GM18909 (cell line): ENCODE data around the gene PJA1.

Experiments used
- ATAC-seq: cut with Tn5 transposase; IDR thresholded peaks from one replicate; pipeline ENCODE4 v1.9.1; 2021; ENCODE audit warnings: mild to moderate bottlenecking; ENCODE audit not compliant: unreplicated experiment, poor library complexity

Gene PJA1

DNA sequence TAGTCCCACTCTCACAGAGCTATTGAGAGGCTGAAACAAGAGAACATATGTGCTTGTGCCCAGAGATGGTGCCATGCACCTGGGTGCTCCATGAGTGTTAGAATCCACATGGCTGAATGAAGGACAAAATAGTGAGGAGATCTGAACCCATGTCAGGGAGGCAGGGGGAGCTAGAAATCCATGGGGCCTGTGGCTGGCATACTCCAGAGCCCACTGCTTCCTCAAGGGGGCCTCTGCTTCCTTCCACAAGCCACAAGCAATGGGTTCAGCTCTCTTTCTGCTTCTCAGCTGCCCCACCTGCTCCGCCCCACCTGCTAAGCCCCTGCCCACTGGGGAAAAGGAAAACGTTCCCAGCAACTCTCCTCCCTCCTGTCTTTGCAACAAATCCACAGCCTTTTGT lies 46.1 kb downstream of the PJA1 start:
- ATAC-seq: no peak

DNA sequence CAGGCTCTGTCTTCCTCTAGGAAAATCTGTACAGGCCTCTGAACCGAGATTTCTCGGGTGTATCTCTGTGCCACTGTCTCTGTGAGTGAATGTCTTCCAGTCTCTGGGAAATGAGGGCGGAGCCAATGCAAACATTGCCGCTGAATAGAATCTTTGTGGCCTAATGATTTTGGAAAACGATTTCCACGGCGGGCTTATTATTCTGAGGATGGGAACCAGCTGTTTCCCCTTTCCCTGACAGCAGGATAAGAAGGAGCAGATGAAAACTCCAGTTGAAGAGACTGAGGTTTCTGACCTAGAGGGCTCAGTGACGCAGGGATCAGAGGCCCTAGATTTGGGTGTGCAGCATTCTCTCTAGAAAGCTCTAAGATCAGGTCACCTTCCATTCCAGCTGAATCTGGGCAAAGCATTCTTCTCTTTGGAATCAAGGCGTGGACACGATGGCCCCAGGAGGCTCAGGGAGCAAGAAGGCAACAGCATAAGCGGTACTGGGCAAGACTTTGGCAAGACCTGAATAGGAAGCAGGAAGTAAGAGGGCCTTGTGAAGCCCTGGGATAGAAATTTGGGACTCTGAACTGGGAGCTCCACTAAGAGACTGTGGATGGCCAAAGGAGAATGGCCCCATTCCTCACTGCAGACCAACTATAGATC lies 47.3 kb downstream of the PJA1 start:
- ATAC-seq: no peak

- ATAC-seq: no peak
Observed at GRCh38 chrX:69116077-69116476, 49.2 kb downstream of the PJA1 start.

GRCh38 chrX:69113723-69114122 lies 51.5 kb downstream of the PJA1 start:
- ATAC-seq: no peak
